Ovary (tissue), 9 donors: ENCODE measurements around the gene PLXNB2. TPM values are rescaled to one million over a fixed set of nuclear protein-coding genes. Genes with fewer than 3 reads are reported as not detected.
"Not testable (repeated sequence)": the region's sequence is repeated elsewhere in the genome, so short reads cannot be mapped to it uniquely, and the experiment has no call there.

Experiments used
- DNase-seq, 5 donors: peaks; one replicate each; pipeline ENCODE4 v3.0.0-alpha.2; 2019 to 2020
- H3K27ac ChIP-seq, 2 donors: fragments of 200-600 bp; one replicate each; pipeline versions ENCODE4 v1.5.1 to v1.8.0; 2019 to 2022
- H3K27me3 ChIP-seq: fragments of 200-600 bp; one replicate; pipeline ENCODE4 v1.8.0; 2022
- H3K36me3 ChIP-seq: fragments of 200-600 bp; sonication (generic); one replicate; pipeline ENCODE4 v1.5.1; 2019
- H3K4me1 ChIP-seq: one replicate; pipeline ENCODE4 v1.8.1; 2013; ENCODE audit warnings: mild to moderate bottlenecking, moderate library complexity; ENCODE audit not compliant: insufficient read depth
- H3K4me3 ChIP-seq: fragments of 200-600 bp; sonication (generic); one replicate; pipeline ENCODE4 v1.5.1; 2017
- H3K9me3 ChIP-seq, 2 donors: fragments of 200-600 bp in 1 of 2; sonication (generic) in 1 of 2; one replicate each; pipeline versions ENCODE4 v1.5.1 to v1.8.1; 2013 to 2019; ENCODE audit warnings: mild to moderate bottlenecking in 1 of 2, moderate library complexity in 1 of 2
- EP300 ChIP-seq: sonication (generic); formaldehyde crosslinking; IDR thresholded peaks from one replicate; pipeline ENCODE4 v1.6.1; 2017; ENCODE audit warnings: antibody characterized with exemption
- POLR2A ChIP-seq: fragments of 450-650 bp; IDR thresholded peaks from one replicate; pipeline ENCODE4 v1.6.1; 2017; ENCODE audit warnings: antibody characterized with exemption, mild to moderate bottlenecking, moderate library complexity
- WGBS, 3 donors: extraction: QIAGEN DNeasy Blood & Tissue Kit in 1 of 3; methylation state at CpG; one replicate each; pipeline versions ENCODE4 v1.1.5 to v1.1.7; 2013 to 2017; 5-methylcytosine and 5-hydroxymethylcytosine counted together
- intact Hi-C, 4 donors: fragments of 100-400 bp; cut with DNase I; formaldehyde crosslinking; loops; one replicate each; pipeline versions ENCODE4 v1.11.0 to v1.15.1; 2022 to 2023
- polyA plus RNA-seq, 2 donors: library from polyadenylated mRNA; stranded (reverse); fragments of 200-250 nt in 1 of 2; fragments of 350-450 nt in 1 of 2; fragmentation: Illumina TruSeq in 1 of 2; extraction: RNeasy Lipid Tissue Mini Kit (QIAGEN cat#74804) in 1 of 2; gene quantifications; one replicate each; pipeline ENCODE4 v1.2.3, GENCODE V29; 2013 to 2014
- total RNA-seq, 7 donors: library from RNA; depleted of rRNA in 2 of 7; stranded (reverse); fragments of >200 nt in 2 of 7; fragmentation: NEBNext Ultra II Directional in 3 of 7; extraction: Animal tissue kit (Norgen Biotek cat#: 25700) in 3 of 7; gene quantifications; one replicate each; pipeline versions ENCODE4 v1.1.0 to v1.2.4, GENCODE V29; 2016 to 2023
- TF ChIP-seq, protein P1 (sequence below), 3 donors: fragments of 450-650 bp in 2 of 3; fragments of 200-600 bp in 1 of 3; IDR thresholded peaks; one replicate each; pipeline versions ENCODE4 v1.5.1 to v1.8.0; 2016 to 2022; ENCODE audit warnings: antibody characterized with exemption in 3 of 3, mild to moderate bottlenecking in 1 of 3
- donor health status: DM: no; HTN: no; CAD: no; lungs with moderate emphysema.
- donor health status: DM: no; HTN: no; CAD: no.
- donor health status: Bipolar disorder and iron deficiency.
- donor health status: DM: yes; HTN: yes; CAD: no.
- donor health status: DM: no; HTN: no; CAD: no.
- donor health status: DM: yes; HTN: yes; CAD: no.

The PLXNB2 gene
- total and polyA plus RNA-seq, 9 donors, result 26.5 to 274 (median 205) TPM

DNA sequence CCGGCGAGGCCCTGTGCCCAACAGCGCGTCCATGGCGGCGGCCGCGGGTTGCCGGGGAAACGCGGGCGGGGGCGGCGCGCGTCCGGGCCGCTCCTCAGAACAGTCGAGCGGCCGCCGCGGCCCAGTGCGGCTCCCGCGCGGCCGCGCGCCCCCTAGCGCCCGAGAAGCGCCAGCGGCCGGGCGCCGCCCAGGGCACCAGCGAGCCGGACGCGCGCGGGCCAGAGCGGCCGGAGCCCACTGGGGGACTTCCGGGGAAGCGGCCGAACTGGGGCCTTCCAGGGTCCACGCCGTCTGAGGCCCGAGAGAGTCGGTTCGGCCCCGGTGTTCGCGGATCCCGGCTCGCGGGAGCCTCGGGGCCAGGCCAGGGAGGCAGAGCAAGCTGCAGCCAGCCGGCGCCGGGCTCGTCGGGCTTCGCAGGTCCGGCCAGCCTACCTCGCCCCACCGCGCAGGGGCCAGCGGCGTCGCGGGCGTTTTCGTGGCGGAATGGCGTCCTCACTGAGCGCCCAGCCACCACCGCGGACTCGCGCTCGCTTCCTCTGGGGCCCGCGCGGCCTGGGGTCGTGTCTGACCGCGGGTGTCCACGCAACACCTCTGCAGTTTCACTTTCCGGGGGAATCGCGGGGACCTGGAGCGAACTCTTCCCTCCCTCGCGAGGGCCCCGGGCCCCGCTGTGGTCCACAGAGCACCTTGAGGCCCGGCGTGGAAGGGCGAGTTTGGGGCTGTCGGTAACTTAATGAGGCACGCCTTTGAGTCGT lies 19.7 kb upstream of the PLXNB2 start, which contains the start of gene DENND6B:
DENND6B (minus strand) TSS at position 57 of the 755 bp plus-strand sequence; CDS start at position 33, 24 bp downstream.
- Histone ChIP-seq H3K4me1 (peaks cover 4% of the 10 kb centered on the region), H3K36me3 (no peaks in the 10 kb centered on the region), H3K27ac (peak within 1 kb of the TSS; percentile 87 to 89), H3K4me3 (peak within 1 kb of the TSS; percentile 44), H3K27me3 (no peaks in the 10 kb centered on the region), H3K9me3 (no peaks in the 10 kb centered on the region)
- intact Hi-C loops, result loop anchor here (2.0 to 5.0 kb wide), 3 partner anchors 35 to 52 kb away; no protein-coding TSS in a partner anchor
- 1 to 2% (median 1%) methylated on average over 52 to 105 of the region's 105 CpGs for WGBS, 3 donors
- TF ChIP-seq, protein P1, sequence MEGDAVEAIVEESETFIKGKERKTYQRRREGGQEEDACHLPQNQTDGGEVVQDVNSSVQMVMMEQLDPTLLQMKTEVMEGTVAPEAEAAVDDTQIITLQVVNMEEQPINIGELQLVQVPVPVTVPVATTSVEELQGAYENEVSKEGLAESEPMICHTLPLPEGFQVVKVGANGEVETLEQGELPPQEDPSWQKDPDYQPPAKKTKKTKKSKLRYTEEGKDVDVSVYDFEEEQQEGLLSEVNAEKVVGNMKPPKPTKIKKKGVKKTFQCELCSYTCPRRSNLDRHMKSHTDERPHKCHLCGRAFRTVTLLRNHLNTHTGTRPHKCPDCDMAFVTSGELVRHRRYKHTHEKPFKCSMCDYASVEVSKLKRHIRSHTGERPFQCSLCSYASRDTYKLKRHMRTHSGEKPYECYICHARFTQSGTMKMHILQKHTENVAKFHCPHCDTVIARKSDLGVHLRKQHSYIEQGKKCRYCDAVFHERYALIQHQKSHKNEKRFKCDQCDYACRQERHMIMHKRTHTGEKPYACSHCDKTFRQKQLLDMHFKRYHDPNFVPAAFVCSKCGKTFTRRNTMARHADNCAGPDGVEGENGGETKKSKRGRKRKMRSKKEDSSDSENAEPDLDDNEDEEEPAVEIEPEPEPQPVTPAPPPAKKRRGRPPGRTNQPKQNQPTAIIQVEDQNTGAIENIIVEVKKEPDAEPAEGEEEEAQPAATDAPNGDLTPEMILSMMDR (IDR thresholded peaks at IDR 0.05), result peak in 2 of 3 donors; percentile 75 to 82
- TF ChIP-seq POLR2A (peak; percentile 74), EP300 (no peak)
- DNase-seq, result peak; percentile 76 to 90 (median 86)

- WGBS, 3 donors, result 8 to 17% (median 16%) methylated on average over 32 to 56 of the region's 56 CpGs
- peaks cover 4% of the 10 kb centered on the region for H3K4me1 ChIP-seq
- DNase-seq, result no peak
- H3K27me3 ChIP-seq, result no peaks in the 10 kb centered on the region
- H3K9me3 ChIP-seq, result no peaks in the 10 kb centered on the region
- no peak for TF ChIP-seq POLR2A
- TF ChIP-seq, protein P1 (IDR thresholded peaks at IDR 0.05), result no peak
- TF ChIP-seq EP300, result no peak
- no peaks in the 10 kb centered on the region for H3K36me3 ChIP-seq
- intact Hi-C loops, result loop anchor here (2.0 to 5.0 kb wide), 3 partner anchors 34 to 52 kb away; no protein-coding TSS in a partner anchor
- H3K4me3 ChIP-seq, result peak overlapping the region; percentile 44
- H3K27ac ChIP-seq, result no peak overlapping the region
Measured at GRCh38 chr22:50326225-50326955, 18.9 kb upstream of the PLXNB2 start.

- WGBS, 3 donors, result 73 to 81% (median 78%) methylated on average over 19 of the region's 19 CpGs
- H3K9me3 ChIP-seq, result no peaks in the 10 kb centered on the region
- no peaks in the 10 kb centered on the region for H3K36me3 ChIP-seq
- TF ChIP-seq POLR2A (no peak), EP300 (no peak)
- TF ChIP-seq, protein P1 (IDR thresholded peaks at IDR 0.05), result no peak
- H3K4me3 ChIP-seq, result no peak overlapping the region
- intact Hi-C loops, result loop anchor here (2.0 to 5.0 kb wide), 3 partner anchors 33 to 51 kb away; no protein-coding TSS in a partner anchor
- peaks cover 4% of the 10 kb centered on the region for H3K4me1 ChIP-seq
- no peak for DNase-seq
- H3K27me3 ChIP-seq, result no peaks in the 10 kb centered on the region
- H3K27ac ChIP-seq, result no peak overlapping the region
Measured at GRCh38 chr22:50325444-50326224, 18.2 kb upstream of the PLXNB2 start.

GRCh38 chr22:50323900-50324299 lies 16.5 kb upstream of the PLXNB2 start:
- WGBS, 3 donors, result 95 to 97% (median 97%) methylated on average over 5 of the region's 5 CpGs
- intact Hi-C loops, result no loop called here
- no peak for DNase-seq
- no peaks in the 10 kb centered on the region for H3K27me3 ChIP-seq
- peaks cover 4% of the 10 kb centered on the region for H3K4me1 ChIP-seq
- H3K27ac ChIP-seq, result no peak overlapping the region
- H3K36me3 ChIP-seq, result no peaks in the 10 kb centered on the region
- TF ChIP-seq POLR2A (no peak), EP300 (no peak)
- TF ChIP-seq, protein P1 (IDR thresholded peaks at IDR 0.05), result no peak
- no peaks in the 10 kb centered on the region for H3K9me3 ChIP-seq
- H3K4me3 ChIP-seq, result no peak overlapping the region

GRCh38 chr22:50322382-50323104 lies 15.1 kb upstream of the PLXNB2 start:
- H3K27me3 ChIP-seq, H3K4me3 ChIP-seq, H3K27ac ChIP-seq, H3K4me1 ChIP-seq, intact Hi-C loops, DNase-seq, H3K36me3 ChIP-seq, H3K9me3 ChIP-seq: not testable (repeated sequence)
- WGBS, 3 donors, result 83 to 91% (median 88%) methylated on average over 10 of the region's 10 CpGs
